Measurements from ENCODE around the gene LRRN2.

Gene LRRN2

DNA sequence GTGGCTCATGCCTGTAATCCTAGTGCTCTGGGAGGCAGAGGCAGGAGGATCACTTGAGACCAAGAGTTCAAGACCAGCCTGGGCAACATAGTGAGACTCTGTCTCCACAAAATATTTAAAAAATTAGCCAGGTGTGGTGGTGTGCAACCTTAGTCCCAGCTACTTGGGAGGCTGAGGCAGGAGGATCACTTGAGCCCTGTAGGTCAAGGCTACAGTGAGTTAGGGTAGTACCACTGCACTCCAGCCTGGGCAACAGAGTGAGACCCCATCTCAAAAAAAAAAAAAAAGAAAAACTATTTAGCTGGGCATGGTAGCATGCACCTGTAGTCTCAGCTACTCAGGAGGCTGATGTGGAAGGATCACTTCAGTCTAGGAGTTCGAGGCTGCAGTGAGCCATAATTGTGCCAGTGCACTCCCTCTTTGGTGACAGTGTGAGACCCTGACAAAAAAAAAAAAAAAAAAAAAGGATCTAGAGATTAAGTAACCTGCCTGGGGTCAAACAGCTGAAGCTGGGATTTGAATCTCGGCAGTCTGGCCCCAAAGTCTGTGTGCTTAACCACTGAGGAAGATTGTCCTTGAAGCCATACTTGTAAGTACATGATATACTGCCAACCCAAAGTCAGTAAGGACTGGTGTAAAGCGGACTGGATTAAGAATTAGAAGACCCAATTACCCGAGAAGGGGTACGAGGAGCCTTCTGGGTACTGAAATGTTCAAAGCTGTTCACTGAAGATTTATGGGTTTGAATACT lies 31.8 kb downstream of the LRRN2 start:
- in situ Hi-C loops (cut with MboI; ENCODE audit: low pct_unique_long_range_greater_than_20kb, low sequenced_read_pairs, unreplicated experiment) = no loop called here
- TF ChIP-seq, protein P1, sequence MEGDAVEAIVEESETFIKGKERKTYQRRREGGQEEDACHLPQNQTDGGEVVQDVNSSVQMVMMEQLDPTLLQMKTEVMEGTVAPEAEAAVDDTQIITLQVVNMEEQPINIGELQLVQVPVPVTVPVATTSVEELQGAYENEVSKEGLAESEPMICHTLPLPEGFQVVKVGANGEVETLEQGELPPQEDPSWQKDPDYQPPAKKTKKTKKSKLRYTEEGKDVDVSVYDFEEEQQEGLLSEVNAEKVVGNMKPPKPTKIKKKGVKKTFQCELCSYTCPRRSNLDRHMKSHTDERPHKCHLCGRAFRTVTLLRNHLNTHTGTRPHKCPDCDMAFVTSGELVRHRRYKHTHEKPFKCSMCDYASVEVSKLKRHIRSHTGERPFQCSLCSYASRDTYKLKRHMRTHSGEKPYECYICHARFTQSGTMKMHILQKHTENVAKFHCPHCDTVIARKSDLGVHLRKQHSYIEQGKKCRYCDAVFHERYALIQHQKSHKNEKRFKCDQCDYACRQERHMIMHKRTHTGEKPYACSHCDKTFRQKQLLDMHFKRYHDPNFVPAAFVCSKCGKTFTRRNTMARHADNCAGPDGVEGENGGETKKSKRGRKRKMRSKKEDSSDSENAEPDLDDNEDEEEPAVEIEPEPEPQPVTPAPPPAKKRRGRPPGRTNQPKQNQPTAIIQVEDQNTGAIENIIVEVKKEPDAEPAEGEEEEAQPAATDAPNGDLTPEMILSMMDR (IDR thresholded peaks at IDR 0.05; ENCODE audit: extremely low read depth, insufficient read depth, missing control alignments) = no peak
- DNase-seq (ENCODE audit: low spot score) = no peak

DNA sequence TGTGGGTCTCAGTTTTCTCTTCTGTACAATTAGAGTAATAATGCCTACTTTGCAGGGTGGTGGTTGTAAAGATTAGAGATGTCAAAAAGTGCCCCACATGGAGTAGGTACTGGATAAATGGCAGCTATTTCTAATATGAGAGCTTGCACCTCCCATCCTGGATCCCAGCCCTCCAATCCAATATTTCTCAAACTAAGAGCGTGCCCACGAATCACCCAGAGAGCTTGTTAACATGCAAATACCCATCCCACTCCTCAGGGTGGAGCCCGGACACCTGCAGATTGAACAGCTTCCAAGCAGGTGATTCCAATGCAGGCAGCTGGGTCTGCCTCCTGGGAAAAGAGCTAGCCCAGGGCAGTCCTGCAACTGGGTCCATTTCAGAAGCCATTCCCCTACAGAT lies 33.0 kb downstream of the LRRN2 start:
- no peak for DNase-seq (ENCODE audit: low spot score)
- in situ Hi-C loops (cut with MboI; ENCODE audit: low pct_unique_long_range_greater_than_20kb, low sequenced_read_pairs, unreplicated experiment) = no loop called here
- TF ChIP-seq, protein P1 (IDR thresholded peaks at IDR 0.05; ENCODE audit: extremely low read depth, insufficient read depth, missing control alignments) = no peak

- TF ChIP-seq, protein P1 (IDR thresholded peaks at IDR 0.05; ENCODE audit: extremely low read depth, insufficient read depth, missing control alignments) = no peak
- DNase-seq (ENCODE audit: low spot score) = no peak
- in situ Hi-C loops (cut with MboI; ENCODE audit: low pct_unique_long_range_greater_than_20kb, low sequenced_read_pairs, unreplicated experiment) = no loop called here
These were observed 33.6 kb downstream of the LRRN2 start for GRCh38 chr1:204651843-204652421.

DNA sequence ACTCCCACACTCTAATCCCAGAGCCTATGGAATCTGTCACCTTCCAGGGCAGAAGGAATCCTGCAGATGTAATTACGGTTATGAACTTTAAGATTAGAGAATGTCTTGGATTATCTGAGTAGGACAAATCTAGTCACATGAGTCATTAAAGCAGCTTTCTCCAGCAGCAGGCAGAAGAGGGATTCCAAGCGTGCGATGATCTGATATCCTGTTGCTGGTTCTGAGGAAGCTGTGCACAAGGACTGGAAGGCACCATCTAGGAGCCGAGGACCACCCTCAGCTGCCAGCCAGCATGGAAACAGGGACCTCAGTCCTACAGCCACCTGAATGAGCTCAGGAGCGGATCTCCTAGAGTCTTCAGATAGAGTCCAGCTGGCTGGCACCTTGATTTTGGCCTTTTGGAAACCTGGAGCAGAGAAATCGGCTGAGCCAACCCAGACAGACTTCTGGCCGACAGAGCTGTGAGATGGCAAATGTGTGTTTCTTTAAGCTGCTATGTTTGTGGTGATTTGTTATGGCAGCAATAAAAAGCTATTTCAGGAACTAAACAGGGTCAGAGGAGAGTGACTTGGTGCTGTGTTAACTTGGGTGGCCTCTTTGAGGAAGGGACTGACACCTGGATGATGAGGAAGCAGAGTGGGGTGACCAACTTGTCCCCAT lies 34.5 kb downstream of the LRRN2 start:
- in situ Hi-C loops (cut with MboI; ENCODE audit: low pct_unique_long_range_greater_than_20kb, low sequenced_read_pairs, unreplicated experiment) = no loop called here
- TF ChIP-seq, protein P1 (IDR thresholded peaks at IDR 0.05; ENCODE audit: extremely low read depth, insufficient read depth, missing control alignments) = no peak
- DNase-seq (ENCODE audit: low spot score) = no peak

DNA sequence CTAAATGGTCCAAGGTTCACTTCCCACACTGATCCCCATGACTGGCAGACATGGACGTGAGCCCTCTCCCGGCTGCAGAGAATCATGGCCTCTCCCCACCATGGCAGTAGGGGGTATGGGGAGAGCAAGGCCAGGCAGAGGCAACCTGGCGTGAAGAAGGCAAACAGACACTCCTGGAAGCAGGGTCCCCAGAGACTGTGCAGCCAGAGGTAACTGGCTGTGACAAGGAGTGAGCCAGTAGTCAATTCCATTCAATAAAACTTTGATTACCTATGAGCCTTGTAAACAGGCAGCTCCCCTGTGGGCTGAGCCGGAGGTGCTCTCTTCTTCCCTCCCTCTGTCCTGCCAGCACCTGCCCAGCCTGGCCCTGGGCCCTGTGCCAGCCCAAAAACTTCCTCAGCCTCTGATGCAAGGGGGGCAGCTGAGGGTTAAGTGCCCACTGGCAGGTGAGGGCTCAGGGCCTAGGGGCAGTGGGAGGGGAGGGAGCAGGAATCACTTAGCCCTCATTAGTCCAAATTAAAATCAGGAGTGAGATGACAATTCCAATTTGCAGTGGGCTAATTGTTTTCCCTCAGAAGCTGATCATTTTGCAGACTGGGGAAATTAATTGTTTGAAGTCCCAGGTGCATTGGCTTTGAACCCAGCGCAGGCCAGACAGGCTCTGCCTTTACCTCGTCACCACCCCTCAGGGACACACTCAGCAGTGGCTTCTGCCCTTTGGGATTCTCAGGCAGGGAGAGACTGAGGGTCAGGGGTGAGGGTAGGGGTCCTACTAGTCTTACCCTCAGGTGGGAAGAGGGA lies 35.6 kb downstream of the LRRN2 start:
- no peak for DNase-seq (ENCODE audit: low spot score)
- in situ Hi-C loops (cut with MboI; ENCODE audit: low pct_unique_long_range_greater_than_20kb, low sequenced_read_pairs, unreplicated experiment) = no loop called here
- TF ChIP-seq, protein P1 (IDR thresholded peaks at IDR 0.05; ENCODE audit: extremely low read depth, insufficient read depth, missing control alignments) = no peak

DNA sequence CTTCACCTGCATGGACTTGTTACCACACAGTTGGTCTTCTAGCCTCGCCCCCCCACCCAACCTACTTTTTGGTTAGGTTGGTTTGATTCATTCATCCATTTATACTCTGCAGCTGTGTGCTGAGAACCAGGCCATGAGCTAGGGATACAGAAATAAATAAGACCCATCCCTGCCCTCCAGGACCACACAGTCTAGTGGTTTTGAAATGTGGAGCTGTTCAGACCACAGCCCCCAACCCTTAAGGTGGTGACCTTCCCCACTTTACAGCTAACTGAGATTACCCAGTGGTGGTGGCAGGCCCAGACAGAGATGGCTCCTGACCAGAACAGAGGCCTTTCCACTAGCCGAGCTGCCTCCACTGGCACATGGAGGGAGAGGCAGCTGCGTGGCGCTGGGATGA lies 37.0 kb downstream of the LRRN2 start:
- TF ChIP-seq, protein P1 (IDR thresholded peaks at IDR 0.05; ENCODE audit: extremely low read depth, insufficient read depth, missing control alignments) = no peak
- in situ Hi-C loops (cut with MboI; ENCODE audit: low pct_unique_long_range_greater_than_20kb, low sequenced_read_pairs, unreplicated experiment) = no loop called here
- no peak for DNase-seq (ENCODE audit: low spot score)
